H1 (cell line): Measurements from ENCODE around the gene PCDHGA1. TPM values are rescaled to one million over a fixed set of nuclear protein-coding genes. Genes with fewer than 3 reads are reported as not detected.

Experiments
- CTCF ChIA-PET: fragments of 300-600 bp; sonication (Branson Sonifier 250); formaldehyde crosslinking; loops from one replicate; lab custom pipeline; 2021; ENCODE audit not compliant: partially characterized antibody; lab: Charles Lee
- POLR2A ChIA-PET: fragments of 300-600 bp; sonication (Branson Sonifier 250); formaldehyde crosslinking; loops from one replicate; lab custom pipeline; 2021; ENCODE audit warnings: inconsistent platforms; ENCODE audit not compliant: partially characterized antibody; lab: Charles Lee
- DNase-seq, 2 experiments: peaks; one replicate each; pipeline versions ENCODE4 v3.0.0 to v3.0.0-alpha.2; 2010 to 2022; ENCODE audit warnings: low spot score in 2 of 2, low read depth in 1 of 2, mixed read lengths in 1 of 2
- FAIRE-seq: peaks from 2 replicates; lab custom pipeline; 2011; peaks lifted over from hg19 to GRCh38; lab: Jason Lieb, UNC
- H2AFZ ChIP-seq: 2 replicates; pipeline ENCODE4 v1.8.1; 2012; ENCODE audit warnings: low read length, inconsistent platforms
- H2AK5ac ChIP-seq: 2 replicates; pipeline ENCODE4 v1.6.1; 2013; ENCODE audit warnings: low read depth, low read length
- H2BK120ac ChIP-seq: replicated peaks from 2 replicates; pipeline ENCODE3; 2013; ENCODE audit warnings: low read depth, low read length, inconsistent platforms
- H2BK12ac ChIP-seq: 2 replicates; pipeline ENCODE4 v1.6.1; 2013; ENCODE audit warnings: low read depth, low read length
- H2BK15ac ChIP-seq: 2 replicates; pipeline ENCODE4 v1.6.1; 2013; ENCODE audit warnings: low read length
- H2BK20ac ChIP-seq: 2 replicates; pipeline ENCODE4 v1.6.1; 2013; ENCODE audit warnings: low read length
- H2BK5ac ChIP-seq: 2 replicates; pipeline ENCODE4 v1.6.1; 2013; ENCODE audit warnings: low read depth, low read length
- H3K14ac ChIP-seq: 2 replicates; pipeline ENCODE4 v1.6.1; 2013; ENCODE audit warnings: inconsistent platforms; ENCODE audit not compliant: insufficient read length
- H3K18ac ChIP-seq: 2 replicates; pipeline ENCODE4 v1.6.1; 2013; ENCODE audit warnings: low read length; ENCODE audit errors: extremely low read depth
- H3K23ac ChIP-seq: 2 replicates; pipeline ENCODE4 v1.6.1; 2013; ENCODE audit warnings: inconsistent platforms; ENCODE audit not compliant: insufficient read length
- H3K23me2 ChIP-seq: 2 replicates; pipeline ENCODE4 v1.6.1; 2013; ENCODE audit warnings: low read depth, low read length
- H3K27ac ChIP-seq: 2 replicates; pipeline ENCODE4 v1.6.1; 2011; ENCODE audit warnings: low read depth, low read length, inconsistent platforms
- H3K27me3 ChIP-seq, 4 experiments: replicated peaks in 1 of 4; 1 replicate in 1 of 4; 2 replicates in 3 of 4; pipeline versions ENCODE4 v1.6.1 to v1.8.1; 2011 to 2013; ENCODE audit warnings: low read length in 3 of 4, mild to moderate bottlenecking in 3 of 4, inconsistent platforms in 2 of 4, mixed read lengths in 2 of 4, moderate library complexity in 1 of 4; ENCODE audit not compliant: control insufficient read depth in 3 of 4, insufficient read depth in 3 of 4; ENCODE audit errors: extremely low read depth in 1 of 4
- H3K36me3 ChIP-seq, 4 experiments: 2 replicates each; pipeline versions ENCODE4 v1.6.1 to v1.8.1; 2011 to 2013; ENCODE audit warnings: mild to moderate bottlenecking in 4 of 4, low read length in 3 of 4, moderate library complexity in 2 of 4, control low read depth in 1 of 4, inconsistent platforms in 1 of 4; ENCODE audit not compliant: insufficient read depth in 4 of 4, control insufficient read depth in 2 of 4
- H3K4ac ChIP-seq: replicated peaks from 2 replicates; pipeline ENCODE3; 2013; ENCODE audit warnings: low read length, low read depth, mixed read lengths, inconsistent platforms; ENCODE audit not compliant: insufficient read length
- H3K4me1 ChIP-seq, 4 experiments: replicated peaks in 1 of 4; 1 replicate in 1 of 4; 2 replicates in 3 of 4; pipeline versions ENCODE4 v1.6.1 to v1.8.1; 2011 to 2013; ENCODE audit warnings: low read length in 3 of 4, inconsistent platforms in 2 of 4, mixed read lengths in 1 of 4; ENCODE audit not compliant: insufficient read depth in 4 of 4, control insufficient read depth in 3 of 4
- H3K4me2 ChIP-seq, 2 experiments: 2 replicates each; pipeline versions ENCODE4 v1.6.1 to v1.8.1; 2011 to 2013; ENCODE audit warnings: low read depth in 2 of 2, low read length in 2 of 2, control low read depth in 1 of 2, inconsistent platforms in 1 of 2, mild to moderate bottlenecking in 1 of 2; ENCODE audit not compliant: insufficient read depth in 1 of 2
- H3K4me3 ChIP-seq, 4 experiments: fragments of 200-600, 300-600 bp in 1 of 4; sonication (generic), shearing (Covaris generic), sonication (Bioruptor Twin) in 1 of 4; 2 replicates each; pipeline versions ENCODE4 v1.5.1 to v1.8.1; 2011 to 2016; ENCODE audit warnings: low read length in 4 of 4, low read depth in 3 of 4, control low read depth in 2 of 4, inconsistent platforms in 2 of 4, mild to moderate bottlenecking in 2 of 4, mixed read lengths in 1 of 4, moderate library complexity in 1 of 4; ENCODE audit not compliant: insufficient read depth in 2 of 4; ENCODE audit errors: extremely low read depth in 1 of 4
- H3K56ac ChIP-seq: replicated peaks from 2 replicates; pipeline ENCODE3; 2013; ENCODE audit warnings: low read depth, mild to moderate bottlenecking, mixed read lengths, low read length, inconsistent platforms; ENCODE audit not compliant: insufficient read length
- H3K79me1 ChIP-seq: 2 replicates; pipeline ENCODE4 v1.6.1; 2013; ENCODE audit warnings: low read depth, low read length, control low read depth
- H3K79me2 ChIP-seq, 2 experiments: 2 replicates each; pipeline versions ENCODE4 v1.6.1 to v1.8.1; 2012 to 2013; ENCODE audit warnings: low read length in 2 of 2, mild to moderate bottlenecking in 2 of 2, inconsistent platforms in 1 of 2; ENCODE audit not compliant: insufficient read depth in 2 of 2, control insufficient read depth in 1 of 2
- H3K9ac ChIP-seq, 4 experiments: replicated peaks in 1 of 4; 1 replicate in 1 of 4; 2 replicates in 3 of 4; pipeline versions ENCODE4 v1.6.1 to v1.8.1; 2011 to 2013; ENCODE audit warnings: low read depth in 3 of 4, low read length in 3 of 4, control low read depth in 2 of 4, mild to moderate bottlenecking in 2 of 4, moderate library complexity in 2 of 4, inconsistent platforms in 1 of 4; ENCODE audit errors: extremely low read depth in 1 of 4
- H3K9me3 ChIP-seq, 2 experiments: 2 replicates each; pipeline versions ENCODE4 v1.6.1 to v1.8.1; 2012 to 2013; ENCODE audit warnings: mild to moderate bottlenecking in 2 of 2, moderate library complexity in 2 of 2, control low read depth in 1 of 2, inconsistent platforms in 1 of 2, low read depth in 1 of 2, low read length in 1 of 2, mixed read lengths in 1 of 2; ENCODE audit not compliant: insufficient read depth in 2 of 2
- H4K20me1 ChIP-seq, 2 experiments: replicated peaks in 1 of 2; 2 replicates each; pipeline versions ENCODE3 to v1.8.1; 2011 to 2013; ENCODE audit warnings: inconsistent platforms in 2 of 2, low read length in 2 of 2, mild to moderate bottlenecking in 1 of 2; ENCODE audit not compliant: insufficient read depth in 2 of 2, control insufficient read depth in 1 of 2
- H4K5ac ChIP-seq: 2 replicates; pipeline ENCODE4 v1.6.1; 2013; ENCODE audit warnings: low read length, low read depth, mixed read lengths, inconsistent platforms; ENCODE audit not compliant: insufficient read length
- H4K8ac ChIP-seq: 2 replicates; pipeline ENCODE4 v1.8.0; 2013; ENCODE audit warnings: mild to moderate bottlenecking, moderate library complexity, low read length, inconsistent platforms; ENCODE audit not compliant: insufficient read depth; ENCODE audit errors: extremely low read depth
- H4K91ac ChIP-seq: replicated peaks from 2 replicates; pipeline ENCODE3; 2013; ENCODE audit warnings: low read length, mixed read lengths, inconsistent platforms; ENCODE audit not compliant: insufficient read length
- EP300 ChIP-seq, 2 experiments: IDR thresholded peaks; 1 replicate in 1 of 2; 2 replicates in 1 of 2; pipeline ENCODE4 v1.6.1; 2011 to 2012; ENCODE audit warnings: low read depth in 2 of 2, low read length in 2 of 2, mild to moderate bottlenecking in 2 of 2, borderline replicate concordance in 1 of 2, inconsistent platforms in 1 of 2, moderate library complexity in 1 of 2
- HDAC2 ChIP-seq, 2 experiments: fragments of 300-600 bp in 1 of 2; sonication (generic) in 1 of 2; IDR thresholded peaks; 2 replicates each; pipeline ENCODE4 v1.6.1; 2011 to 2012; ENCODE audit warnings: low read depth in 2 of 2, low read length in 2 of 2, mild to moderate bottlenecking in 2 of 2, moderate library complexity in 2 of 2, borderline replicate concordance in 1 of 2, inconsistent platforms in 1 of 2
- HDAC6 ChIP-seq: IDR thresholded peaks from one replicate; pipeline ENCODE4 v1.7.1; 2012; ENCODE audit warnings: low read depth, mild to moderate bottlenecking, inconsistent platforms, low read length, moderate library complexity
- POLR2AphosphoS5 ChIP-seq: IDR thresholded peaks from 2 replicates; pipeline ENCODE4 v1.6.1; 2011; ENCODE audit warnings: low read depth, low read length
- SP2 ChIP-seq: IDR thresholded peaks from 2 replicates; pipeline ENCODE4 v1.6.1; 2012; ENCODE audit warnings: mild to moderate bottlenecking, low read length, inconsistent platforms
- WGBS, 2 experiments: shearing (Covaris generic) in 1 of 2; methylation state at CpG; one replicate each; pipeline versions ENCODE4 v1.1.6 to v1.1.7; 2013 to 2015; ENCODE audit warnings: low lambda C conversion rate in 2 of 2, mixed read lengths in 2 of 2, inconsistent platforms in 1 of 2, low coverage in 1 of 2, missing lambda C conversion rate in 1 of 2; ENCODE audit not compliant: insufficient replicate concordance in 2 of 2, insufficient coverage in 1 of 2, insufficient read length in 1 of 2; ENCODE audit errors: extremely low coverage in 1 of 2, missing lambda C conversion rate in 1 of 2; 5-methylcytosine and 5-hydroxymethylcytosine counted together
- polyA plus RNA-seq, 7 experiments: library from polyadenylated mRNA; depleted of rRNA in 3 of 7; stranded (reverse) in 5 of 7; unstranded in 2 of 7; fragments of >200 nt in 5 of 7; fragments of 200-250 nt in 2 of 7; gene quantifications; 1 replicate in 5 of 7; 2 replicates in 1 of 7; 4 replicates in 1 of 7; pipeline versions ENCODE4 v1.2.1 to v1.2.3, GENCODE V29; 2011 to 2013; ENCODE audit warnings: missing spikeins in 2 of 7, mixed read lengths in 2 of 7
- total RNA-seq: library from RNA; stranded (reverse); fragmentation: NEBNext Ultra II Directional; extraction: Animal tissue kit (Norgen Biotek cat#: 25700); gene quantifications from 2 replicates; pipeline ENCODE4 v1.2.1, GENCODE V29; 2021
- TF ChIP-seq, protein P1 (sequence below), 3 experiments: IDR thresholded peaks; 1 replicate in 2 of 3; 2 replicates in 1 of 3; pipeline versions ENCODE4 v1.5.1 to v1.6.1; 2011; ENCODE audit warnings: low read length in 3 of 3, mild to moderate bottlenecking in 3 of 3, inconsistent platforms in 2 of 3, low read depth in 1 of 3, moderate library complexity in 1 of 3; ENCODE audit not compliant: insufficient read depth in 1 of 3; ENCODE audit errors: control extremely low read depth in 1 of 3

Gene PCDHGA1
- total and polyA plus RNA-seq, 2 of the 8 experiments (the other 6 are each of a cell fraction or from before 2014, with no cell fraction given) = 0.57 to 0.89 TPM

DNA sequence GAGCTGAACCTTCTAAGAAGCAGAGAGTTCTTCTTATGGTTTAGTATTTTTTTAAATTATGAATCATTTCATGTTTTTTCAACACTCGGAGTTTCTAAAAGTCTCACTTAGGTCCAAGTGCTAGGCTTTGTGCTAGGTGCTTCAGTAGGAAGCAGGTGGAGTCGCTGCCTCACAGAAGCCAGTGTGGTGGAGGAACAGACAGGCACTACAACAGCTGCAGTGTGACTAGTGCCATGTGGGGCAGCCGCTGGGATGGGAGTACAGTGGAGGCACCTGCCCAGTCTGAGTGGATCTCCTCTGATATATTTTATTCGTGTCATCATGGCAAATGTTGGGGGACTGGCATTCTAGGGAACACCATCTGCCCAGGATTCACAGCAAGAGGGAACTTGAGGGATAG lies 173.9 kb downstream of the PCDHGA1 start:
- Histone ChIP-seq H3K79me1 (no peaks in the 10 kb centered on the region), H2AFZ (no peak overlapping the region), H4K20me1 (no peaks in the 10 kb centered on the region), H3K23ac (no peak overlapping the region), H3K9me3 (no peaks in the 10 kb centered on the region), H3K4me1 (peaks cover 1 to 12% (median 8%) of the 10 kb centered on the region in 4 experiments), H3K4me3 (no peak overlapping the region), H2BK12ac (no peak overlapping the region), H2BK15ac (no peak overlapping the region), H2BK20ac (no peak overlapping the region), H3K27ac (no peak overlapping the region), H3K23me2 (no peaks in the 10 kb centered on the region; the same call in 1 of the 2 replicates), H3K4me2 (no peak overlapping the region), H2AK5ac (no peak overlapping the region), H3K79me2 (no peaks in the 10 kb centered on the region), H3K4ac (no peak overlapping the region), H4K8ac (no peak overlapping the region), H3K36me3 (0 out of 8 replicates have a peak, but pooled peaks cover 0 to 3% (median 1%) of the 10 kb centered on the region in 4 experiments), H2BK5ac (no peak overlapping the region), H3K18ac (no peak overlapping the region), H3K56ac (no peak overlapping the region), H4K5ac (no peak overlapping the region), H3K9ac (no peak overlapping the region), H3K14ac (no peak overlapping the region), H4K91ac (no peak overlapping the region), H3K27me3 (no peaks in the 10 kb centered on the region), H2BK120ac (no peak overlapping the region)
- WGBS, 2 experiments = 93% methylated on average over 4 of the region's 4 CpGs; no CpG with 5 or more reads in 1 of the 2 experiments
- CTCF ChIA-PET = interaction anchor here (1.2 to 50.9 kb wide), 7 partner anchors 7 to 270 kb away, joined by 3 to 1236 read pairs (median 218); partner anchors contain the start of genes PCDHGA10, PCDHGA11, PCDHGA9 and PCDHGB6
- TF ChIP-seq HDAC6 = no peak
- no peak for TF ChIP-seq HDAC2 (IDR thresholded peaks at IDR 0.05; ENCODE audit: borderline replicate concordance in 1 of 2, low read depth in 2 of 2, low read length in 2 of 2)
- no peak for TF ChIP-seq POLR2AphosphoS5
- TF ChIP-seq, protein P1, sequence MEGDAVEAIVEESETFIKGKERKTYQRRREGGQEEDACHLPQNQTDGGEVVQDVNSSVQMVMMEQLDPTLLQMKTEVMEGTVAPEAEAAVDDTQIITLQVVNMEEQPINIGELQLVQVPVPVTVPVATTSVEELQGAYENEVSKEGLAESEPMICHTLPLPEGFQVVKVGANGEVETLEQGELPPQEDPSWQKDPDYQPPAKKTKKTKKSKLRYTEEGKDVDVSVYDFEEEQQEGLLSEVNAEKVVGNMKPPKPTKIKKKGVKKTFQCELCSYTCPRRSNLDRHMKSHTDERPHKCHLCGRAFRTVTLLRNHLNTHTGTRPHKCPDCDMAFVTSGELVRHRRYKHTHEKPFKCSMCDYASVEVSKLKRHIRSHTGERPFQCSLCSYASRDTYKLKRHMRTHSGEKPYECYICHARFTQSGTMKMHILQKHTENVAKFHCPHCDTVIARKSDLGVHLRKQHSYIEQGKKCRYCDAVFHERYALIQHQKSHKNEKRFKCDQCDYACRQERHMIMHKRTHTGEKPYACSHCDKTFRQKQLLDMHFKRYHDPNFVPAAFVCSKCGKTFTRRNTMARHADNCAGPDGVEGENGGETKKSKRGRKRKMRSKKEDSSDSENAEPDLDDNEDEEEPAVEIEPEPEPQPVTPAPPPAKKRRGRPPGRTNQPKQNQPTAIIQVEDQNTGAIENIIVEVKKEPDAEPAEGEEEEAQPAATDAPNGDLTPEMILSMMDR (IDR thresholded peaks at IDR 0.05; ENCODE audit: control extremely low read depth in 1 of 3, insufficient read depth in 1 of 3, low read depth in 1 of 3, low read length in 3 of 3) = no peak
- no peak for TF ChIP-seq EP300 (IDR thresholded peaks at IDR 0.05; ENCODE audit: borderline replicate concordance in 1 of 2, low read depth in 2 of 2, low read length in 2 of 2)
- no peak for TF ChIP-seq SP2
- DNase-seq = no peak
- POLR2A ChIA-PET = interaction anchor here (0.9 kb wide), 1 partner anchor 9 kb away, joined by 3 read pairs; no protein-coding TSS in a partner anchor
- no peak for FAIRE-seq
